WTC11 (cell line): ENCODE measurements around the gene GRAMD4.

Experiments
- CREM ChIP-seq: sonication (generic); formaldehyde crosslinking; IDR thresholded peaks from 2 replicates; pipeline ENCODE4 v1.8.1; 2022; ENCODE audit warnings: mild to moderate bottlenecking, missing genetic modification reagents, moderate library complexity
- CTCF ChIP-seq: fragments of 200-600 bp; IDR thresholded peaks from 2 replicates; pipeline ENCODE4 v1.8.0; 2022; ENCODE audit warnings: antibody characterized with exemption
- MAX ChIP-seq: sonication (generic); formaldehyde crosslinking; IDR thresholded peaks from 2 replicates; pipeline ENCODE4 v1.8.0; 2022; ENCODE audit warnings: mild to moderate bottlenecking, missing genetic modification reagents
- MLX ChIP-seq: sonication (generic); formaldehyde crosslinking; IDR thresholded peaks from 2 replicates; pipeline ENCODE4 v1.8.1; 2023; ENCODE audit warnings: mild to moderate bottlenecking, missing genetic modification reagents, moderate library complexity
- SMAD3 ChIP-seq: sonication (generic); formaldehyde crosslinking; IDR thresholded peaks from 2 replicates; pipeline ENCODE4 v1.8.0; 2022; ENCODE audit warnings: missing genetic modification reagents, mild to moderate bottlenecking, borderline replicate concordance
- ZNF121 ChIP-seq: sonication (generic); formaldehyde crosslinking; IDR thresholded peaks from 2 replicates; pipeline ENCODE4 v1.8.0; 2023; ENCODE audit warnings: missing genetic modification reagents
- ZNF263 ChIP-seq: sonication (generic); formaldehyde crosslinking; IDR thresholded peaks from 2 replicates; pipeline ENCODE4 v1.8.1; 2022; ENCODE audit warnings: low read depth, mild to moderate bottlenecking, moderate library complexity, missing genetic modification reagents
- ZNF512 ChIP-seq: sonication (generic); formaldehyde crosslinking; IDR thresholded peaks from 2 replicates; pipeline ENCODE4 v1.8.1; 2022; ENCODE audit warnings: missing genetic modification reagents, borderline replicate concordance

GRCh38 chr22:46596819-46597218, 23.4 kb upstream of the GRAMD4 start:
- no peak for TF ChIP-seq MLX
- no peak for TF ChIP-seq ZNF263 (CRISPR knock-in tag)
- TF ChIP-seq CTCF, result no peak
- TF ChIP-seq MAX (CRISPR knock-in tag), result no peak
- no peak for TF ChIP-seq ZNF121
- no peak for TF ChIP-seq ZNF512 (CRISPR knock-in tag)
- no peak for TF ChIP-seq CREM
- no peak for TF ChIP-seq SMAD3
